HL-60/S4 treated with retinoic acid at 250 ng/mL for 4 days and 3 days (cell line): ENCODE measurements around the gene CD180.

ENCODE experiments used
- in situ Hi-C: fragments of 300-500 bp; cut with MboI; formaldehyde crosslinking; loops from 2 replicates; pipeline ENCODE4 v1.7.0; 2022; ENCODE audit warnings: low sequenced_read_pairs

CD180 gene

GRCh38 chr5:67196537-67197059, at the start of gene CD180:
TSS of gene CD180 (minus strand) at chr5:67196799. CDS start at chr5:67196641, 158 bp downstream.
- in situ Hi-C loops: no loop called here

GRCh38 chr5:67246108-67246507, 49.5 kb upstream of the CD180 start:
- in situ Hi-C loops: loop anchor here (25.0 kb wide), 1 partner anchor 1016 kb away; no protein-coding TSS in a partner anchor

GRCh38 chr5:67245259-67245846, 48.8 kb upstream of the CD180 start:
- in situ Hi-C loops: loop anchor here (25.0 kb wide), 1 partner anchor 1017 kb away; no protein-coding TSS in a partner anchor

DNA sequence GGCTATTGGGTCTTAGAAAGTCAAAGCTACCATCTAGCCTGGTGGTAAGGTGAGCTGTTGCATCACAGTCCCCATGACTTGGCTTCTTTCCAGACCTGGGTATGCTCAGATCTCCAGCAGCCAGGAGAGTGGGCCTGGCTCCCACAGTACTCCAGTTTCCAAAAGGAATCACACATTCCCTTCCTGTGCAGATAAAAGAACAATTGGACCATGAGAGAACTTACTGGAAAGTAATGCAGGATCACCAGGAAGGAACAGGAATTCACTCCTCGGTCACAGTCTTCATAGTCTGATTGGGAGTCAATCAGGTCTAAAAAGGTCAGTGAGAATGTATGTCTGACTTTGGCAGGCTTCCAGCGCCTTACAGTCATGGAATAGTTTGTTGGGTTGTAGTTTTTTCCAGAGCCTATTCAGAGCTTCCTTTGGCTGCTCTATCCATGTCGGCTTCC, 47.8 kb upstream of the CD180 start:
- in situ Hi-C loops: loop anchor here (25.0 kb wide), 1 partner anchor 1018 kb away; no protein-coding TSS in a partner anchor

- in situ Hi-C loops: loop anchor here (25.0 kb wide), 1 partner anchor 1018 kb away; no protein-coding TSS in a partner anchor
Observed at GRCh38 chr5:67243944-67244343, 47.3 kb upstream of the CD180 start.

DNA sequence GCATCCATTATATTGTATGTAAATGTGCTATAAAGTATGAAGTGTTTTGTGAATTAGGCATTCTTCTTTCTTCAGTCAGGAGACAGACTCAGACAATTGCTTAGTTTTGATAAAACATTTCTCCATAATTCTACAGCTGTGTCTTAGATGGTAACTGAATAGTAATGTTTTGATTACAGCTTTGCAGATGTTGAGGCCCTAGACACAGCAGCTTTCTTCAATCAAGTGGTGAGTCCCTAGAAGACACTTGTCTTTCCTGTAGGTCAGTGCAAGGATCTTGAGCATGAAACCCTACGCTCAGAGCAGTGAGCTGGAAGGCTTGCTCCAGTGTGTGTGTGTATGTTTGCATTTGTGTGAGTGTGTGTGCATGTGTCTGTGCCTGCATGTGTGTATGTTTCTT, 46.8 kb upstream of the CD180 start:
- in situ Hi-C loops: loop anchor here (25.0 kb wide), 1 partner anchor 1019 kb away; no protein-coding TSS in a partner anchor

GRCh38 chr5:67241326-67241725, 44.7 kb upstream of the CD180 start:
- in situ Hi-C loops: loop anchor here (25.0 kb wide), 1 partner anchor 1021 kb away; no protein-coding TSS in a partner anchor

DNA sequence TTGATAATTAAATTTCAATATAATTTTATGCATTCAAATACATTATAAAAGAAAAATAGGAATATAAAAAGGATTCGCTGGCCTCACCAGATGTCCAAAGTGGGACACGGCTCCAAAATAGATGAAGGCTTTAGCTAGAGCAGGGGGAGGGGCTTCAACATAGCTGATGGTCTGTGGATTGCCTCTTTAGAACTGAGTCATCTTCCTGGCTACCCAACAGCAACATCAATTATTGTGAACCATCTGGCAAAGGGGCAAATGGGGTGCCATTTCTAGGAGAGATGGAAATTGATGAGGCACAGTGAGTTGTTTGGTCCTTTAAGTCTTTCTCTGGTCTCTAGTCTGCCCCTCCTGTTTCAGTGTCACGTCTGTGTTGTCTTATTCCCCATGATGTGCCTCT, 44.2 kb upstream of the CD180 start:
- in situ Hi-C loops: loop anchor here (25.0 kb wide), 1 partner anchor 1021 kb away; no protein-coding TSS in a partner anchor

DNA sequence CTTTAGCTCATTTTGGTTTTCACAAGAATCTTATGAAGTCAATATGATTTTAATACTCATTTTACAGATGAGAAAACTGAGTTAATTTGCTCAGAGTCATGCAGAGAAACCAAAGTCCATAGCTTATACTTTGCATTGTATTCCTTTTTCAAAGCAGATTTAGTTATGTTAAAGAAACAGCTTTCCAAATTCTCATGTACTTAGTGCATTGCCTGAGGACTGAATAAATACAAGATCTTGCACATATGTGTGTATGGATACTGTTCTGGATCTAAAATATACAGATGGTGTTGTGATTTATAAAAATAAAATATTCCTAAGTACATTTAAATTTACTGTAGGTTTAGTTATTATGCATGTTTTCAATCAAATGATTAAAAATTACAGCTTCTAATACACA, 43.5 kb upstream of the CD180 start:
- in situ Hi-C loops: loop anchor here (25.0 kb wide), 1 partner anchor 1022 kb away; no protein-coding TSS in a partner anchor

GRCh38 chr5:67238191-67238590, 41.6 kb upstream of the CD180 start:
- in situ Hi-C loops: loop anchor here (25.0 kb wide), 1 partner anchor 1024 kb away; no protein-coding TSS in a partner anchor

DNA sequence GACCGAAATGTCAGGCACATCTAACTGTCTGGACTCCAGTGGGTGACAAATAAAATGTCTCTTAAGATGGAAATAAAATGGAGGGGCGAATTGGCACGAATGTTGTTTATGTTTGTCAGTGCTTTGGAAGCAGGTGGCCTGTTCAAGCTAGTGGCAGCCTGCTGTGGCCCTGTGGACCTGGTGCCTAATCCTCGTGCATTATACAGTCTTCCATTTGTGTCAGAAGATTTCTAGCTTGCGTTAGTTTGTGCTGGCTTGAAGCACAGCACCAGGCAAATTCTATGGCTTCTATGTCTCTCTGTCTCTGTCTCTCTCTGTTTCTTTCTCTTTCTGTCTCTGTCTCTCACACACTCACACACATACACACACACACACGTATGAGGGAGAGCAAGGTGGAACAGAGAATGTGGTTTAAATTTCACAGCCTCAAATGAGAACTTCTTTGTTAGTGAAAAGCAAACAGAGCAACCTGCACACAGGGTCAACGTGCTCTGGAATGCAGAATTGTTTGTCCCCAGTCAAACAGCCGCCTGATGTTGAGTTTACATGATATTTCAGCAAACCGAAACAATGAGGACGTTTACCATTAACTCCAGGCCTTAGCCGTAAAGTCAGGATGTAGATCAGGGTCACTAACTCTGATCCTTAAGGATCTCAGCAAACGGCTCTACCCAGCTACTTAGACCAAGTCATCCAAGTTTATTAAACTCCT, 39.0 kb upstream of the CD180 start:
- in situ Hi-C loops: loop anchor here (25.0 kb wide), 1 partner anchor 1027 kb away; no protein-coding TSS in a partner anchor

GRCh38 chr5:67234671-67235176, 38.1 kb upstream of the CD180 start:
- in situ Hi-C loops: loop anchor here (25.0 kb wide), 1 partner anchor 1028 kb away; no protein-coding TSS in a partner anchor

DNA sequence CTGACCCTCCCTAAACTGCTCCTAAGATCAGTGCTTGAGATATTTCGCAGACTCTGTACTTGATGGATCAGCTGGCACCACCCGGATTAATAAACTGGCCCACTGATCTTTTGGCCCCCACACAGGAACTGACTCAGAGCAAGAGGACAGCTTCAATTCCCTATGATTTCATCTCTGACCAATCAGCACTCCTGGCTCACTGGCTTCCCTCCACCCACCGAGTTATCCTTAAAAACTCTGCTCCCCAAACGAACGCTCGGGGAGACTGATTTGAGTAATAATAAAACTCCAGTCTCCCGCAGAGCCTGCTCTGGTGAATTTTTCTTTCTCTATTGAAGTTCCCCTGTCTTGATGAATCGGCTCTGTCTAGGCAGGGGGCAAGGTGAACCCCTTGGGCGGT, 36.5 kb upstream of the CD180 start:
- in situ Hi-C loops: loop anchor here (25.0 kb wide), 1 partner anchor 1029 kb away; no protein-coding TSS in a partner anchor

DNA sequence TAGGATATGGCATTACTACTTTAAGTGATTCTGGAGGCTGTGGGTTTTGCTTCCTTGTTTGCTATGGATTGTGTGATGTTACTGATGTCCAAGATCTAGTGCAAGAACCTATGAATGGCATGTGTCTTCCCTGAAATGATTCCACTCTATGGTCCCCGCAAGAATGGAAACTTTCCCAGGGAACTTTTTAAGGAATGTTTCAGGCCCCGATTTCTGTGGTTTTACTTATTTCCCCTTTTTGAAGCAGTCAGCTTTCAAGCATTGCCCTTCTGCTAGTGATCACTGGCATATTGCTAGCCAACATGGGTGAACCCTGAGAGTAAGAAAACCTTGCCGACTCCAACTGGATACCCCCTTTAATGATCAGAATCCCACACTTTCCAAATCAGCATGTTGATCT, 26.6 kb upstream of the CD180 start:
- in situ Hi-C loops: no loop called here

GRCh38 chr5:67222243-67223025, 25.8 kb upstream of the CD180 start:
- in situ Hi-C loops: no loop called here

GRCh38 chr5:67221487-67222242, 25.1 kb upstream of the CD180 start:
- in situ Hi-C loops: no loop called here

DNA sequence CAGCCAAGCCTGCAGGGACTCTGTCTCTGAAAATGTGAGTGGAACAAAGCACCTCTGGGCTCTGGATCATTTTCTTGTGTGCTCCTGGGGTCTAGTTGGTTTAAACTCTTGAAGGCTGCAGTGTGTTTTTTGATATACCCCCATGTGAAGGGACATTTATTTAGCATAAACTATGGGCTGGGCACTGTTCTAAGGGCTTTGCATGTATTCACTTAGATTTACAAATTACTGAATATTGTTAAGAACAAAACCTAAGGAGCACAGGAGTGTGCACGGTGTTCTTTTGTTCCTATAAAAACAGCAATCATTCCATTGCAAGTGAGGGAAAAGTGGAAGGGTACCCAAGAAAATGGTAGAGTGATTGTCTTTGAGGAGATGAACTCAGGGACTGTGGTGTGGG, 20.0 kb upstream of the CD180 start:
- in situ Hi-C loops: no loop called here

- in situ Hi-C loops: no loop called here
Observed at GRCh38 chr5:67215519-67216471, 19.2 kb upstream of the CD180 start.
